MM.1S (cell line): ENCODE data around the gene GTPBP3.

ENCODE experiments used
- EZH2 ChIP-seq: fragments of 300-600 bp; sonication (generic); optimal IDR thresholded peaks from 2 replicates; pipeline ENCODE3; 2017; ENCODE audit warnings: low read depth, mild to moderate bottlenecking, antibody characterized with exemption, low read length, mixed read lengths
- TF ChIP-seq, protein P1 (sequence below): fragments of 300-600 bp; sonication (generic); IDR thresholded peaks from 2 replicates; pipeline ENCODE4 v1.5.1; 2016; ENCODE audit warnings: antibody characterized with exemption, low read length, mixed read lengths

DNA sequence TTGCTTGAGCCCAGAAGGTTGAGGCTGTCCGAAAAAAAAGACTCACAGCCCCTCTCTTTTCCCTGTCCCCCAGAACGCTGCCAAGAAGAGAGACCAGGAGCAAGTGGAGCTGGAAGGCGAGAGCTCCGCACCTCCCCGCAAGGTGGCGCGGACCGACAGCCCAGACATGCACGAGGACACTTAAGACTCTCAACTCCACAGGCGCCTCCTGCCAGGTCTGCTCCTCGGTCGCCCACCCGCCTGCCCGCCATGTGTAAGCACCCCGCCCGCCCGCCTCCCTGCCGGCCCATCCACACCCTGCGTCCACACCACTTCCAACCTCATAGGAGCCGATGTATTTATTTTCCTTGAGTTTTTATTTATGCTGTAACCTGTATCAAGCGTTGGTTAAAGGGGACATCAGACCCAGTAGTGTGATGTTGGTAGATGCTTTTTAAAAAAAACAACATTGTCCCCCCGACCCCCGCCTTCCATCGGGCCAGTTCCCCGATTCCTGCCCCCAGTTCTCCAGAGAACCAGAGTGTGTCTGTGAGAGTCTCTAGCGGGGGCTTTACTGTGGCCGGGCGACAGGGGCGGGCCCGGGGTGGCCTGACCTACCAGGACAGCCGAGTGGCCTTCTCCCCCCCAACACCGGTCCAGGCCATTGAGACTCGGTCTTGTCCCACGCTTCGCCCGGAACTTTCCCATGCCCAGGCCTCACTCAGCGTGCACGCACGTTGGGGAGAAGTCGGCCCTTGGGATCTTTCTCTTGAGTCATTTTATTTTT, 17.7 kb upstream of the GTPBP3 start:
- TF ChIP-seq, protein P1, sequence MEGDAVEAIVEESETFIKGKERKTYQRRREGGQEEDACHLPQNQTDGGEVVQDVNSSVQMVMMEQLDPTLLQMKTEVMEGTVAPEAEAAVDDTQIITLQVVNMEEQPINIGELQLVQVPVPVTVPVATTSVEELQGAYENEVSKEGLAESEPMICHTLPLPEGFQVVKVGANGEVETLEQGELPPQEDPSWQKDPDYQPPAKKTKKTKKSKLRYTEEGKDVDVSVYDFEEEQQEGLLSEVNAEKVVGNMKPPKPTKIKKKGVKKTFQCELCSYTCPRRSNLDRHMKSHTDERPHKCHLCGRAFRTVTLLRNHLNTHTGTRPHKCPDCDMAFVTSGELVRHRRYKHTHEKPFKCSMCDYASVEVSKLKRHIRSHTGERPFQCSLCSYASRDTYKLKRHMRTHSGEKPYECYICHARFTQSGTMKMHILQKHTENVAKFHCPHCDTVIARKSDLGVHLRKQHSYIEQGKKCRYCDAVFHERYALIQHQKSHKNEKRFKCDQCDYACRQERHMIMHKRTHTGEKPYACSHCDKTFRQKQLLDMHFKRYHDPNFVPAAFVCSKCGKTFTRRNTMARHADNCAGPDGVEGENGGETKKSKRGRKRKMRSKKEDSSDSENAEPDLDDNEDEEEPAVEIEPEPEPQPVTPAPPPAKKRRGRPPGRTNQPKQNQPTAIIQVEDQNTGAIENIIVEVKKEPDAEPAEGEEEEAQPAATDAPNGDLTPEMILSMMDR, result no peak
- no peak for TF ChIP-seq EZH2
